CD4-positive, alpha-beta T cell treated with Interleukin-21 for 1 hour (primary cell): ENCODE data around the gene NCAM1.
A peak's percentile ranks its signal among the peaks of the same experiment; 100 is the strongest.

ENCODE experiments used
- DNase-seq: peaks from one replicate; pipeline ENCODE4 v3.0.0-alpha.2; 2020

NCAM1 gene

GRCh38 chr11:113261709-113262475, 300.7 kb downstream of the NCAM1 start:
- no peak for DNase-seq

GRCh38 chr11:113262594-113262993, 301.4 kb downstream of the NCAM1 start:
- peak; percentile 2 for DNase-seq

- DNase-seq, result no peak
Observed at GRCh38 chr11:113263458-113264259, 302.4 kb downstream of the NCAM1 start.

GRCh38 chr11:113265362-113265761, 304.1 kb downstream of the NCAM1 start:
- DNase-seq, result no peak

- no peak for DNase-seq
Observed at GRCh38 chr11:113267493-113267892, 306.3 kb downstream of the NCAM1 start.

GRCh38 chr11:113269096-113269495, 307.9 kb downstream of the NCAM1 start:
- no peak for DNase-seq

GRCh38 chr11:113269636-113270035, 308.4 kb downstream of the NCAM1 start:
- DNase-seq, result no peak

GRCh38 chr11:113270080-113270479, 308.9 kb downstream of the NCAM1 start:
- DNase-seq, result no peak

GRCh38 chr11:113271551-113272245, 310.5 kb downstream of the NCAM1 start:
- no peak for DNase-seq

- DNase-seq, result no peak
Observed at GRCh38 chr11:113272281-113272680, 311.1 kb downstream of the NCAM1 start.

- no peak for DNase-seq
Observed at GRCh38 chr11:113272927-113273615, 311.9 kb downstream of the NCAM1 start.

- no peak for DNase-seq
Observed at GRCh38 chr11:113273720-113274119, 312.5 kb downstream of the NCAM1 start.

GRCh38 chr11:113274713-113275582, 313.7 kb downstream of the NCAM1 start:
- DNase-seq, result no peak

GRCh38 chr11:113275602-113276001, 314.4 kb downstream of the NCAM1 start:
- DNase-seq, result no peak

GRCh38 chr11:113276466-113276865, 315.2 kb downstream of the NCAM1 start:
- no peak for DNase-seq

- DNase-seq, result no peak
Observed at GRCh38 chr11:113277907-113278306, 316.7 kb downstream of the NCAM1 start.

- DNase-seq, result no peak
Observed at GRCh38 chr11:113278481-113278880, 317.3 kb downstream of the NCAM1 start.

GRCh38 chr11:113278925-113279324, 317.7 kb downstream of the NCAM1 start:
- no peak for DNase-seq

GRCh38 chr11:113279591-113279990, 318.4 kb downstream of the NCAM1 start:
- DNase-seq, result no peak

GRCh38 chr11:113281052-113281725, 320.0 kb downstream of the NCAM1 start:
- no peak for DNase-seq

- no peak for DNase-seq
Observed at GRCh38 chr11:113282898-113283437, 321.7 kb downstream of the NCAM1 start.
